GM20000 (cell line): ENCODE measurements around the gene IL2RA.

Source experiments
- DNase-seq: peaks from one replicate; pipeline ENCODE4 v3.0.0; 2012; ENCODE audit warnings: low spot score
- TF ChIP-seq, protein P1 (sequence below): IDR thresholded peaks from 2 replicates; pipeline ENCODE4 v1.5.1; 2012; ENCODE audit warnings: mild to moderate bottlenecking, control low read depth; ENCODE audit errors: extremely low read depth, missing control alignments

Gene IL2RA

DNA sequence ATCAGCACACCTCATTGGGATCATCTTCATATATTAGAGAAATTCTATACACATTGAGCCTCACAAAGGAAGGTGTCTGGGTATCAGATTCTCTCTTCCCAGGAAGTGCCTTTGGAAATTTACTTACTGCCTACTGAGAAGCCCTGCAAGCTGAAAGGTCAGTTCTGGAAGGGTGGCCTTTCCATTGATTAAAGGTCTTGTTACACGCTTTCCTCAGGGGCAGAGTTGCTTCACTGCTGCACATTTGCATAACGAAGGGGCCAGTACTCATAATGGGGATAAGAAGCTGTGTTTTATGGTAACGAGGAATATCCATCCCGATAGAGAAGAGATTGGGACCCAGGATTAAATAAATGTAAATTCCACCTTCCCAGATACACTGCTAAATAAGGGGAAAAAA is 65.5 kb downstream of the IL2RA start:
- TF ChIP-seq, protein P1, sequence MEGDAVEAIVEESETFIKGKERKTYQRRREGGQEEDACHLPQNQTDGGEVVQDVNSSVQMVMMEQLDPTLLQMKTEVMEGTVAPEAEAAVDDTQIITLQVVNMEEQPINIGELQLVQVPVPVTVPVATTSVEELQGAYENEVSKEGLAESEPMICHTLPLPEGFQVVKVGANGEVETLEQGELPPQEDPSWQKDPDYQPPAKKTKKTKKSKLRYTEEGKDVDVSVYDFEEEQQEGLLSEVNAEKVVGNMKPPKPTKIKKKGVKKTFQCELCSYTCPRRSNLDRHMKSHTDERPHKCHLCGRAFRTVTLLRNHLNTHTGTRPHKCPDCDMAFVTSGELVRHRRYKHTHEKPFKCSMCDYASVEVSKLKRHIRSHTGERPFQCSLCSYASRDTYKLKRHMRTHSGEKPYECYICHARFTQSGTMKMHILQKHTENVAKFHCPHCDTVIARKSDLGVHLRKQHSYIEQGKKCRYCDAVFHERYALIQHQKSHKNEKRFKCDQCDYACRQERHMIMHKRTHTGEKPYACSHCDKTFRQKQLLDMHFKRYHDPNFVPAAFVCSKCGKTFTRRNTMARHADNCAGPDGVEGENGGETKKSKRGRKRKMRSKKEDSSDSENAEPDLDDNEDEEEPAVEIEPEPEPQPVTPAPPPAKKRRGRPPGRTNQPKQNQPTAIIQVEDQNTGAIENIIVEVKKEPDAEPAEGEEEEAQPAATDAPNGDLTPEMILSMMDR = no peak
- DNase-seq = no peak

DNA sequence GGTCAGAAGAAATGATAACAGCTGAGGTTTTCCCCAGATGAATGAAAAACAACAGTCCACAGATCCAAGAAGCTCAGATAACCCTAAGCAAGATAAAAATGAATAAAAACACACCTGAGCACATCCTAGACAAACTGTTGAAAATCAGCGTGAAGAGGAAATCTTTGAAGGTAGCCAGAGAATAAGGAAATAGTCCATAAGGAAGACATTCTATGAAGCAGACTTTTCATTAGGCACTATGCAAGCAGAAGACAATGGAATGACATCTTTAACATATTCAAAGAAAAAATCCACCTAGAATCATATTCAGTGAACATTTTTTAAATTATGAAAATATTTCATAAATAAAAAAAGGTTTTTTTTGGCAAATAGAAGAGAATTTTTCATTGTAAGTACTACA is 69.8 kb downstream of the IL2RA start:
- TF ChIP-seq, protein P1 = no peak
- no peak for DNase-seq

DNA sequence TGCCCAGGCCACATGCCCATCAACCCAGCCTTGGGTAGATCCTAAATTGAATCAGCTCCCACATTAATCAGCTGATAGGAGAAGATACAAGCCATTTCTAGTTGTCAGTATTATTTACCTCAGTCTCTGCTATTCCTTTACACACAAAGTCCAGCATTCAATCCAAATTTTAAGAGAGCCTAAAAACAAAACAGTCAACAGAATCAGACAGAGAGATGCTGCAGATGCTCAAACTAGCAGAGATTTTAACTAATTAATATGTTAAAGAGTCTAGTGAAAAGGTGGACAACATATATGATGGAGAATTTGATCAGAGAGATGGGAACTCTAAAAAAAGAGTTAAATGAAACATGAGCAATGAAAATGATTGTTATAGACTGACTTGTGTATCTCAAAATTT is 70.5 kb downstream of the IL2RA start:
- TF ChIP-seq, protein P1 = no peak
- DNase-seq = no peak

DNA sequence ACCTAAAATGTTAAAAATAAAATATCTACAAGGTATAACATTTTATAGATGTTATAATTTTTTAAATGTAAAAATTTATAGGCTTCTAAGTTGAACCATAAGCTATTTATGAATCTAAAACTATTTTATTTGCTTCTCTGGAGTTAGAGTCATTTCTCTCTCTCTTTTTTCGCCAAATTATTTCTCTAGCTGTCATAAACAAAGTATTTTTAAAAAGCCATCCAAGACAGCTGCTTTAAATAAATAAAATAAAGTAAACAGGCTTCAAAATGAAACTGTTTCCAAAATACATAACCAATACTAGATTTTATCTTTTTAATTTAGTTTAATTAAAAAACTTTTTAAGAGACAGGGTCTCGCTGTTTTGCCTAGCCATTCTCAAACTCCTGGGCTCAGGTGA is 72.4 kb downstream of the IL2RA start:
- TF ChIP-seq, protein P1 = no peak
- no peak for DNase-seq

DNA sequence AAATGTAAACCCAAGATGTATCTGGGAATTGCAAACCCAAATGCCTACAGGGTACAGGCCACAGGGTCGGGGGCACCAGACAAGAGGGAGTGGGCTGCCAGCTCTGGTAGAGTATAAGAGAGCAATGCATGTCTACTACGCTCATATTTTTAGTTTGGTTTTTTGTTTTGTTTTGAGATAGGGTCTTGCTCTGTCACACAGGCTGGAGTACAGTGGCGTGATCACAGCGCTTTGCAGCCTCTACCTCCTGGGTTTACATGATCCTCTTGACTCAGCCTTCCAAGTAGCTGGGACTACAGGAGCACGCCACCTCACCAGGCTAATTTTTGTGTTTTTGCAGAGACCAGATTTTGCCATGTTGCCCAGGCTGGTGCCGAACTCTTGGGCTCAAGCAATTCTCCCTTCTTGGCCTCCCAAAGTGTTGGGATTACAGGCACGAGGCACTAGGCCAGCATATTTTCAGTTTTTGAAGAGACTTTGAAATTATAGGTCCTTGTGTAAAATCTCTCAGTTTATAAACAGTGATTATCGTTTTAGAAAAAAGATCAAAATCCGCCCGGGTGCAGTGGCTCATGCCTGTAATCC is 73.7 kb downstream of the IL2RA start:
- TF ChIP-seq, protein P1 = no peak
- DNase-seq = no peak

DNA sequence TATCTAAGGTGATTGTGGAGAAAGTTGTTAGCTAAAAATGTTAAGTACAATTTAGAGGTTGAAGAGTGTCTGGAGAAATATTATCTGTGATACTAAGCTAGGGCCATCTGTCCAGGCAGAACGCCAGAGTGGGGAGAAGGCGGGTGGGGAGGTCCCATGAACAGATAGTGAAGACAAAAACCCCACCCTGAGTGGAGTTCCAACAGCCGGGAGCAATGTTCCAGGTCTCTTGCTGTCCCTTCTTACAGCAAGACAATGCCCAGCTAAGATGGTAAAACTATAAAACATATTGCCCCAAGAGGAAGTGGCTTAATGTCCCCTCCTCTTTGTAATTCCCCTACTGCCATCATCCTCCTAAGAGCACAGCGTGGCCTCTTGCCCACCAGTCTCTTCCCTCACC is 74.4 kb downstream of the IL2RA start:
- TF ChIP-seq, protein P1 = no peak

DNA sequence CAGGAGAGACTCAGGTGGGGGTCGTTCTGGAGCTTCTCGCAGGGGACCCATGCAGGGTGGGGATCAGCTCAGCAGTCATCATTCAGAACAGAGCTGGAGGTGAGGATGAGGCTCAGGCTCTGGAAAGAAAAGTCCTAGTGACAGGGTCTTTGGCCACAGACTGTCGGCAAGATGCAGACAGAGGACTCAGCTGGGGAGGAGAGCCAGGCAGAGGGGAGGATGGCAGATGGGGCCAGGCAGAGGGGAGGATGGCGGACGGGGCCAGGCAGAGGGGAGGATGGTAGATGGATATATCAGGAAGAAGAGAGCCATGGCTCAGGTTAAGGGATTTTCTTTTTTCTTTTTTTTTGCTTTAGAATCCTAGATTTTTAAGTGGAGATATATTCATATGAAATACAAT is 77.1 kb downstream of the IL2RA start:
- DNase-seq = no peak
- TF ChIP-seq, protein P1 = no peak

More for the DNA sequence above, 74.4 kb downstream of the IL2RA start:
- DNase-seq = no peak

DNA sequence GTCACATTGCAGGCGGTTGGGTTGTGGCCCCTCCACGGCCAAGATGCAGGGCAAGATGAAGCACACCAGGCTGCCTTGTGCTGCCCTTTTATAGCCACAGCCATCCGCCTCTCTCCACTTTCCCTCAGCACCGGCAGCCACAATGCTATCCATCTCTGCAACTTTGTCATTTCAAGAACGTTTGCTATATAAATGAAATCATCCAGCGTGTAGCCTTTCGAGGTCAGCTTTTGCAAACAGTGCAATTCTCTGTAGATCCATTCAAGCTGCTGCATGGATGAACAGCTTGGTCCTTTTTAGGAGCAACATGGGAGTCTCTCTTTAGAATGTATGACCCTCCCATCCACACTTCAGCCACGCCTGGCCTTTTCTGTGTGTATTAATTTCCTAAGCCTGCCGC is 78.4 kb downstream of the IL2RA start:
- DNase-seq = no peak
- TF ChIP-seq, protein P1 = no peak
